Measurements from ENCODE around the gene PADI4.
A peak's percentile ranks its signal among the peaks of the same experiment; 100 is the strongest.

DNA sequence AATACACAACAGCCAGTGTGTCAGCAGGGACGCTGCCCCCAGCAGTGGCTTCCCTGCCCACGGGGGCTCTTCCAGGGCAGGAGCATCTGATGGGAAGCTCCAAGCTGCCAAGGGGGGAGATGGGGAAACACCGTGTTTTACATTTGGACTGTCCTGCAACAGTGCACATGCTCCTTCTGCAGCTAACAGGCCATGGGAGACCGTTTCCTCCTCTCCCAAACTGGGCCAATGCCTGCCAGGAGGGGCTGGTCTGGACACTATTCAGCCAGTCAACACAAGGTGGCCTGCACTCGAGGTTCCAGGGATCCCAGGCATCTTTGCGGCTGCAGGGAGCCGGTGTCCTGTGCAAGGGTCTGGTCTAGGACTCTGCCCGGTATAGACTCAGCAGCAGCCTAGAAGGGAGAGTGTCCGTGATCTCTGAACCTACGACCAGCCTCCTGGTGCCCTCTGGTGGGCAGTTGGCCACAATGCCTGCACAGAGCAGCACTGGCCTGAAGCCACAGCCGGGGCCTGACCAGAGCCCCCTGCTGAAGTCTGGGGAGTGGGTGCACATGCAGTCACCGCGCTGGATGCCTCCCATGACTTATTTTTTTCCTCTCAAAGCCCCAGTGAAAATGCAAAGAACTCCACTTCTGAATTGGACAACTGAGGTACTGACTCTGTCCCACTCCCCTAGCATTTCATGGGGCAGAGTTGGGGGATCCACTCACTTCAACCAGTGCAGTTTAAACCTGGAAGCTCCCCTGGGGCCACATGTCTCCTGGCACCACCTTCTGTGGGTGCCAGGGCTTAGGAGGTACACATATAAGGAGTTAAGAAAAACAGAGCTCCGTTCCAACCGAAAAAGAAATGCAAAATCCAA, 98.1 kb downstream of the PADI4 start:
- TF ChIP-seq YY1 (IDR thresholded peaks at IDR 0.05; ENCODE audit: low read depth) (no peak), CREB1 (IDR thresholded peaks at IDR 0.05; ENCODE audit: low read depth) (no peak), EP300 (IDR thresholded peaks at IDR 0.05; ENCODE audit: borderline replicate concordance) (no peak), EGR1 (IDR thresholded peaks at IDR 0.05) (no peak), RAD21 (IDR thresholded peaks at IDR 0.05; ENCODE audit: low read depth) (peak; percentile 71), TCF12 (IDR thresholded peaks at IDR 0.05; ENCODE audit: low read depth) (no peak), CEBPB (IDR thresholded peaks at IDR 0.05) (no peak)
- TF ChIP-seq, protein P1, sequence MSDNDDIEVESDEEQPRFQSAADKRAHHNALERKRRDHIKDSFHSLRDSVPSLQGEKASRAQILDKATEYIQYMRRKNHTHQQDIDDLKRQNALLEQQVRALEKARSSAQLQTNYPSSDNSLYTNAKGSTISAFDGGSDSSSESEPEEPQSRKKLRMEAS (IDR thresholded peaks at IDR 0.05): no peak
- TF ChIP-seq, protein P2, sequence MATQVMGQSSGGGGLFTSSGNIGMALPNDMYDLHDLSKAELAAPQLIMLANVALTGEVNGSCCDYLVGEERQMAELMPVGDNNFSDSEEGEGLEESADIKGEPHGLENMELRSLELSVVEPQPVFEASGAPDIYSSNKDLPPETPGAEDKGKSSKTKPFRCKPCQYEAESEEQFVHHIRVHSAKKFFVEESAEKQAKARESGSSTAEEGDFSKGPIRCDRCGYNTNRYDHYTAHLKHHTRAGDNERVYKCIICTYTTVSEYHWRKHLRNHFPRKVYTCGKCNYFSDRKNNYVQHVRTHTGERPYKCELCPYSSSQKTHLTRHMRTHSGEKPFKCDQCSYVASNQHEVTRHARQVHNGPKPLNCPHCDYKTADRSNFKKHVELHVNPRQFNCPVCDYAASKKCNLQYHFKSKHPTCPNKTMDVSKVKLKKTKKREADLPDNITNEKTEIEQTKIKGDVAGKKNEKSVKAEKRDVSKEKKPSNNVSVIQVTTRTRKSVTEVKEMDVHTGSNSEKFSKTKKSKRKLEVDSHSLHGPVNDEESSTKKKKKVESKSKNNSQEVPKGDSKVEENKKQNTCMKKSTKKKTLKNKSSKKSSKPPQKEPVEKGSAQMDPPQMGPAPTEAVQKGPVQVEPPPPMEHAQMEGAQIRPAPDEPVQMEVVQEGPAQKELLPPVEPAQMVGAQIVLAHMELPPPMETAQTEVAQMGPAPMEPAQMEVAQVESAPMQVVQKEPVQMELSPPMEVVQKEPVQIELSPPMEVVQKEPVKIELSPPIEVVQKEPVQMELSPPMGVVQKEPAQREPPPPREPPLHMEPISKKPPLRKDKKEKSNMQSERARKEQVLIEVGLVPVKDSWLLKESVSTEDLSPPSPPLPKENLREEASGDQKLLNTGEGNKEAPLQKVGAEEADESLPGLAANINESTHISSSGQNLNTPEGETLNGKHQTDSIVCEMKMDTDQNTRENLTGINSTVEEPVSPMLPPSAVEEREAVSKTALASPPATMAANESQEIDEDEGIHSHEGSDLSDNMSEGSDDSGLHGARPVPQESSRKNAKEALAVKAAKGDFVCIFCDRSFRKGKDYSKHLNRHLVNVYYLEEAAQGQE (IDR thresholded peaks at IDR 0.05; ENCODE audit: low read depth): no peak
